HepG2 (cell line): ENCODE results near the gene NOL4L. TPM values are rescaled to one million over a fixed set of nuclear protein-coding genes. Genes with fewer than 3 reads are reported as not detected.
A peak's percentile ranks its signal among the peaks of the same experiment; 100 is the strongest.

ENCODE experiments used
- AKAP8 ChIP-seq: sonication (generic); formaldehyde crosslinking; IDR thresholded peaks from 2 replicates; pipeline ENCODE4 v1.5.1; 2020; ENCODE audit warnings: mild to moderate bottlenecking, missing genetic modification reagents
- ESRRA ChIP-seq: sonication (generic); formaldehyde crosslinking; IDR thresholded peaks from 2 replicates; pipeline ENCODE4 v1.5.1; 2020; ENCODE audit warnings: mild to moderate bottlenecking, low read depth, missing genetic modification reagents
- HDAC6 ChIP-seq: fragments of 200-600 bp; sonication (generic); IDR thresholded peaks from 2 replicates; pipeline ENCODE4 v1.7.0; 2017; ENCODE audit warnings: mild to moderate bottlenecking, antibody characterized with exemption, low read length, low read depth
- JARID2 ChIP-seq: sonication (generic); formaldehyde crosslinking; IDR thresholded peaks from 2 replicates; pipeline ENCODE4 v1.8.1; 2023; ENCODE audit warnings: missing genetic modification reagents, inconsistent platforms; ENCODE audit not compliant: insufficient replicate concordance
- JUND ChIP-seq: sonication (generic); formaldehyde crosslinking; IDR thresholded peaks from 2 replicates; pipeline ENCODE4 v1.8.0; 2022; ENCODE audit warnings: mild to moderate bottlenecking, missing genetic modification reagents
- MAFK ChIP-seq, 2 experiments: IDR thresholded peaks in 1 of 2; conservative IDR thresholded peaks in 1 of 2; 2 replicates each; pipeline ENCODE4 v1.6.1; 2011; ENCODE audit warnings: improper control_type of control experiment in 2 of 2, low read length in 2 of 2
- MYPOP ChIP-seq: sonication (generic); formaldehyde crosslinking; IDR thresholded peaks from 2 replicates; pipeline ENCODE4 v1.8.1; 2023; ENCODE audit warnings: mild to moderate bottlenecking, moderate library complexity, missing genetic modification reagents
- NFE2 ChIP-seq: sonication (generic); formaldehyde crosslinking; IDR thresholded peaks from 2 replicates; pipeline ENCODE4 v1.4.0; 2020; ENCODE audit warnings: missing genetic modification reagents
- SP4 ChIP-seq: sonication (generic); formaldehyde crosslinking; IDR thresholded peaks from 2 replicates; pipeline ENCODE4 v1.8.1; 2023; ENCODE audit warnings: mild to moderate bottlenecking, missing genetic modification reagents
- STAT5B ChIP-seq: sonication (generic); formaldehyde crosslinking; IDR thresholded peaks from 2 replicates; pipeline ENCODE4 v1.4.0; 2020; ENCODE audit warnings: missing genetic modification reagents
- ZFYVE20 ChIP-seq: sonication (generic); formaldehyde crosslinking; IDR thresholded peaks from 2 replicates; pipeline ENCODE4 v1.8.0; 2023; ENCODE audit warnings: low read depth, mild to moderate bottlenecking, moderate library complexity, missing genetic modification reagents, borderline replicate concordance
- ZMYM4 ChIP-seq: sonication (generic); formaldehyde crosslinking; IDR thresholded peaks from 2 replicates; pipeline ENCODE4 v1.8.1; 2023; ENCODE audit warnings: mild to moderate bottlenecking, missing genetic modification reagents
- ZNF251 ChIP-seq: sonication (generic); formaldehyde crosslinking; IDR thresholded peaks from 2 replicates; pipeline ENCODE4 v1.9.0; 2021; ENCODE audit warnings: mild to moderate bottlenecking, missing genetic modification reagents
- ZNF276 ChIP-seq: sonication (generic); formaldehyde crosslinking; IDR thresholded peaks from 2 replicates; pipeline ENCODE4 v1.4.0; 2020; ENCODE audit warnings: mild to moderate bottlenecking, low read depth, missing genetic modification reagents
- ZNF318 ChIP-seq: sonication (generic); formaldehyde crosslinking; IDR thresholded peaks from 2 replicates; pipeline ENCODE4 v1.4.0; 2020; ENCODE audit warnings: mild to moderate bottlenecking, missing genetic modification reagents
- ZNF724P ChIP-seq: sonication (generic); formaldehyde crosslinking; IDR thresholded peaks from 2 replicates; pipeline ENCODE4 v1.8.0; 2022; ENCODE audit warnings: missing genetic modification reagents, borderline replicate concordance
- polyA plus RNA-seq, 8 experiments: library from polyadenylated mRNA; depleted of rRNA in 3 of 8; stranded (reverse) in 7 of 8; unstranded in 1 of 8; fragments of >200 nt; fragmentation: Illumina TruSeq in 4 of 8; extraction: Trizol in 4 of 8; gene quantifications; 2 replicates each; pipeline versions ENCODE4 v1.2.1 to v1.2.3, GENCODE V29; 2011 to 2016; ENCODE audit warnings: low read depth in 4 of 8, missing spikeins in 1 of 8, mixed read lengths in 1 of 8; ENCODE audit not compliant: insufficient read depth in 1 of 8
- total RNA-seq, 5 experiments: library from RNA; depleted of rRNA; stranded (reverse); fragments of >200 nt; fragmentation: Illumina TruSeq; extraction: Trizol; gene quantifications; 2 replicates each; pipeline ENCODE4 v1.2.3, GENCODE V29; 2016; ENCODE audit warnings: low read depth in 1 of 5

The NOL4L gene
- total and polyA plus RNA-seq, 2 of the 13 experiments (the other 11 are each of a cell fraction or from before 2014, with no cell fraction given): 16.6 to 35.4 TPM

- TF ChIP-seq ZNF318 (CRISPR knock-in tag): no peak
- TF ChIP-seq ZMYM4: peak; percentile 67
- TF ChIP-seq NFE2 (CRISPR knock-in tag): no peak
- no peak for TF ChIP-seq ZNF251
- peak; percentile 57; the same call in 1 of the 2 replicates for TF ChIP-seq SP4 (CRISPR knock-in tag)
- TF ChIP-seq ZFYVE20: no peak
- TF ChIP-seq AKAP8: peak; percentile 31; the same call in 1 of the 2 replicates
- TF ChIP-seq ZNF276: peak; percentile 93
- peak; percentile 67; the same call in 1 of the 2 replicates for TF ChIP-seq MYPOP (CRISPR knock-in tag)
- TF ChIP-seq HDAC6: no peak
- peak; percentile 65; the same call in 1 of the 2 replicates for TF ChIP-seq ZNF724P (CRISPR knock-in tag)
- no peak for TF ChIP-seq STAT5B (CRISPR knock-in tag)
- no peak for TF ChIP-seq JARID2 (CRISPR knock-in tag)
- TF ChIP-seq MAFK (conservative IDR thresholded peaks at IDR 0.05 in 1 of 2, IDR thresholded peaks at IDR 0.05 in 1 of 2; ENCODE audit: low read length in 2 of 2): peak in 1 of 2 experiments; percentile 96; a peak in 2 of 4 replicates
- TF ChIP-seq JUND (CRISPR knock-in tag): no peak; the same call in 1 of the 2 replicates
- TF ChIP-seq ESRRA (CRISPR knock-in tag): peak; percentile 91
Measured at GRCh38 chr20:32522776-32523612, 62.1 kb downstream of the NOL4L start (continued).
